ENCODE measurements around the gene MATR3.
A peak's percentile ranks its signal among the peaks of the same experiment; 100 is the strongest.
"Not testable (repeated sequence)": the region's sequence is repeated elsewhere in the genome, so short reads cannot be mapped to it uniquely, and the experiment has no call there.

The MATR3 gene

DNA sequence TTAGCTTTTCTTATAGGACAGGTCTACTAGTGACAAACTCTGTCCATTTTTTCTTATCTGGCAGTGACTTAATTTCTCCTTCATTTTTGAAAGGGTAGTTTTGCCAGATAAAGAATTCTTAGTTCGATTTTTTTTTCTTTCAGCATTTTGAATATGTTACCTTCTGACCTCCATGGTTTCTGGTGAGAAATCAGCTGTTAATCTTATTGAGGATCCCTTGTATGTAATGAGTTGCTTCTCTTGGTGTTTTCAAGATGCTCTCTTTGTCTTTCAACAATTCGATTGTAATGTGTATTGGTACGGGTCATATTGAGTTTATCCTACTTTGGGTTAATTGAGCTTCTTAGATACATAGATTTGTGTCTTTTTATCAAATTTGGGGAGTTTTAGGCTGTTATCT lies 60.6 kb downstream of the MATR3 start:
- H3K36me3 Mint-ChIP-seq (ENCODE audit: insufficient read depth), result peaks cover 31% of the 10 kb centered on the region
- peaks cover 38% of the 10 kb centered on the region for H3K4me1 Mint-ChIP-seq
- H3K4me3 Mint-ChIP-seq, result no peak overlapping the region
- no peaks in the 10 kb centered on the region for H3K27me3 Mint-ChIP-seq
- peaks cover 5% of the 10 kb centered on the region for H3K9me3 Mint-ChIP-seq
- ATAC-seq (replicated peaks; ENCODE audit: extremely low read depth, poor library complexity, severe bottlenecking) (no peak), DNase-seq (ENCODE audit: low spot score in 2 of 2) (no peak)
- peak overlapping the region; percentile 41 for H3K27ac Mint-ChIP-seq (ENCODE audit: low read depth)

DNA sequence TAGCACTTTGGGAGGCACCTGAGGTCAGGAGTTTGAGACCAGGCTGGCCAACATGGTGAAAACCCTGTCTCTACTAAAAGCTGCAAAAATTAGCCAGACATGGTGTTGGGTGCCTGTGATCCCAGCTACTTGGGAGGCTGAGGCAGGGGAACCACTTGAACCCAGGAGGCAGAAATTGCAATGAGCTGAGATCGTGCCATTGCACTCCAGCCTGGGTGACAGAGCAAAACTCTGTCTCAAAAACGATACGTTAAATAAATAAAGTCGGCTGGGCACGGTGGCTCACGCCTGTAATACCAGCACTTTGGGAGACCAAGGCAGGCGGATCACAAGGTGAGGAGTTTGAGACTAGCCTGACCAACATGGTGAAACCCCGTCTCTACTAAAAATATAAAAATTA lies 62.4 kb downstream of the MATR3 start:
- ATAC-seq (replicated peaks; ENCODE audit: extremely low read depth, poor library complexity, severe bottlenecking); H3K27ac Mint-ChIP-seq (ENCODE audit: low read depth); H3K4me3 Mint-ChIP-seq; H3K9me3 Mint-ChIP-seq; H3K27me3 Mint-ChIP-seq; DNase-seq (ENCODE audit: low spot score in 2 of 2): not testable (repeated sequence)
- Mint-ChIP-seq H3K36me3 (ENCODE audit: insufficient read depth) (peaks cover 31% of the 10 kb centered on the region), H3K4me1 (peaks cover 36% of the 10 kb centered on the region)

DNA sequence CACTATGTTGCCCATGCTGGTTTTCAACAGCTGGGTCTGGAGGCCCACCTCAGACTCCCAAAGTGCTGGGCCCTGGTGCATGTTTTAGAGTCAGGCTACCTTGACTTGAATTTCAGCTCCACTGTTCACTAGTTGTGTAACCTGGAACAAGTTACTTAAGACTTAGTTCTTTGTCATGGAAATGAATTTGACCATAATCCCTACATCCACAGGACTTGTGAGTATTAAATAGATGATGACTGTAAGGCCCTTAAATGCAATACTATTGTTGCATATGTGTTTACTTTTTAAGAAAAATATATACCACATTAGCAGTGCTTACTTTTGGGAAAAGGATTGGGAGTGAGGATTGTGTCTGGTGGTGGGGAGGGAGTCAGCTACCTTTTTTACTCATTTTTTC lies 64.5 kb downstream of the MATR3 start:
- DNase-seq (ENCODE audit: low spot score in 2 of 2) (no peak), ATAC-seq (replicated peaks; ENCODE audit: extremely low read depth, poor library complexity, severe bottlenecking) (no peak)
- peaks cover 27% of the 10 kb centered on the region for H3K4me1 Mint-ChIP-seq
- peaks cover 22% of the 10 kb centered on the region for H3K36me3 Mint-ChIP-seq (ENCODE audit: insufficient read depth)
- no peak overlapping the region for H3K4me3 Mint-ChIP-seq
- no peak overlapping the region for H3K27ac Mint-ChIP-seq (ENCODE audit: low read depth)
- peaks cover 5% of the 10 kb centered on the region for H3K9me3 Mint-ChIP-seq
- H3K27me3 Mint-ChIP-seq, result no peaks in the 10 kb centered on the region

- Mint-ChIP-seq H3K4me1 (peaks cover 18% of the 10 kb centered on the region), H3K4me3 (no peak overlapping the region), H3K36me3 (ENCODE audit: insufficient read depth) (peaks cover 32% of the 10 kb centered on the region), H3K27me3 (no peaks in the 10 kb centered on the region), H3K27ac (ENCODE audit: low read depth) (no peak overlapping the region), H3K9me3 (no peaks in the 10 kb centered on the region)
- ATAC-seq (replicated peaks; ENCODE audit: extremely low read depth, poor library complexity, severe bottlenecking) (no peak), DNase-seq (ENCODE audit: low spot score in 2 of 2) (no peak)
Measured at GRCh38 chr5:139360384-139360783, 66.8 kb downstream of the MATR3 start.

- Mint-ChIP-seq H3K4me3 (no peak overlapping the region), H3K27me3 (no peaks in the 10 kb centered on the region), H3K4me1 (peaks cover 18% of the 10 kb centered on the region), H3K36me3 (ENCODE audit: insufficient read depth) (peaks cover 44% of the 10 kb centered on the region), H3K9me3 (no peaks in the 10 kb centered on the region), H3K27ac (ENCODE audit: low read depth) (no peak overlapping the region)
- DNase-seq (ENCODE audit: low spot score in 2 of 2), result no peak
- no peak for ATAC-seq (replicated peaks; ENCODE audit: extremely low read depth, poor library complexity, severe bottlenecking)
Measured at GRCh38 chr5:139361835-139362429, 68.4 kb downstream of the MATR3 start.

GRCh38 chr5:139363937-139364336 lies 70.4 kb downstream of the MATR3 start:
- Mint-ChIP-seq H3K4me3 (no peak overlapping the region), H3K27me3 (no peaks in the 10 kb centered on the region), H3K4me1 (peaks cover 6% of the 10 kb centered on the region), H3K36me3 (ENCODE audit: insufficient read depth) (peaks cover 47% of the 10 kb centered on the region), H3K27ac (ENCODE audit: low read depth) (no peak overlapping the region), H3K9me3 (no peaks in the 10 kb centered on the region)
- ATAC-seq (replicated peaks; ENCODE audit: extremely low read depth, poor library complexity, severe bottlenecking), result no peak
- no peak for DNase-seq (ENCODE audit: low spot score in 2 of 2)

DNA sequence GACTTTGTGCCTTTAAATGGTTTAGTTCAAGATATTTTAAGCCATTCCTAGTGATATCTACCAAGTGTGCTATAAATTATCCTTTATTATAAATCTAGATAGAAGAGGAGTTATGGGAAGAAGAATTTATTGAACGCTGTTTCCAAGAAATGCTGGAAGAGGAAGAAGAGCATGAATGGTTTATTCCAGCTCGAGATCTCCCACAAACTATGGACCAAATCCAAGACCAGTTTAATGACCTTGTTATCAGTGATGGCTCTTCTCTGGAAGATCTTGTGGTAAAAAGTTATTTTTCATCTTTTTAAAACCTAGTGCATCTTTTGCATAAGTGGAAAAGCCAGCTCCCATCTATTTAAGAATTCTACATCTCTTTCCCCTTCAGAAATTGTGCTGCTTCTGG lies 70.9 kb downstream of the MATR3 start:
- no peak for DNase-seq (ENCODE audit: low spot score in 2 of 2)
- ATAC-seq (replicated peaks; ENCODE audit: extremely low read depth, poor library complexity, severe bottlenecking), result no peak
- peaks cover 5% of the 10 kb centered on the region for H3K4me1 Mint-ChIP-seq
- H3K36me3 Mint-ChIP-seq (ENCODE audit: insufficient read depth), result peaks cover 50% of the 10 kb centered on the region
- H3K27ac Mint-ChIP-seq (ENCODE audit: low read depth), result no peak overlapping the region
- no peaks in the 10 kb centered on the region for H3K27me3 Mint-ChIP-seq
- no peaks in the 10 kb centered on the region for H3K9me3 Mint-ChIP-seq
- no peak overlapping the region for H3K4me3 Mint-ChIP-seq

- peaks cover 59% of the 10 kb centered on the region for H3K36me3 Mint-ChIP-seq (ENCODE audit: insufficient read depth)
- no peaks in the 10 kb centered on the region for H3K9me3 Mint-ChIP-seq
- no peak for DNase-seq (ENCODE audit: low spot score in 2 of 2)
- no peak overlapping the region for H3K4me3 Mint-ChIP-seq
- H3K27me3 Mint-ChIP-seq, result no peaks in the 10 kb centered on the region
- ATAC-seq (replicated peaks; ENCODE audit: extremely low read depth, poor library complexity, severe bottlenecking), result no peak
- no peak overlapping the region for H3K27ac Mint-ChIP-seq (ENCODE audit: low read depth)
- H3K4me1 Mint-ChIP-seq, result peaks cover 5% of the 10 kb centered on the region
Measured at GRCh38 chr5:139368613-139369012, 75.1 kb downstream of the MATR3 start.

DNA sequence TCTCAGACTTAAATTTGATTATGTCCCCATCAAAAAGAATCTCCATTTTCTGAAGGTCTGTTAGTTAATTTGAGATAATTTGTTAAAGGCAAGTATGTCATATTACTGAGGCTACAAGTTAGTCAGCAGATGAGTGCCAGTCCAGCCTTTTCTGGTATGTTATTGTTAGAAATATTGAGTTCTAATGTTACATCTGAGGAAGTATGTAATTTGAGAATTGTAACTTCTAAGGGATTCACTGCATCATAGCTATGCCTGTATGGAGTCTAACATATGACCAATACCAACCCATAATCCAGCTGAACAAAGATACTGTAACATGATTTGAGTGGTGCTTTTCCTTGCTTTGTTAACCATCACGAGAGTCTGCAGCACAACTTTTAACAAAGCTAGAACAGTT lies 75.6 kb downstream of the MATR3 start:
- no peak for DNase-seq (ENCODE audit: low spot score in 2 of 2)
- no peak for ATAC-seq (replicated peaks; ENCODE audit: extremely low read depth, poor library complexity, severe bottlenecking)
- no peaks in the 10 kb centered on the region for H3K27me3 Mint-ChIP-seq
- peaks cover 58% of the 10 kb centered on the region for H3K36me3 Mint-ChIP-seq (ENCODE audit: insufficient read depth)
- H3K27ac Mint-ChIP-seq (ENCODE audit: low read depth), result no peak overlapping the region
- peaks cover 5% of the 10 kb centered on the region for H3K4me1 Mint-ChIP-seq
- no peak overlapping the region for H3K4me3 Mint-ChIP-seq
- H3K9me3 Mint-ChIP-seq, result no peaks in the 10 kb centered on the region

GRCh38 chr5:139371482-139372435 lies 78.2 kb downstream of the MATR3 start:
- Mint-ChIP-seq H3K4me3 (no peak overlapping the region), H3K27ac (ENCODE audit: low read depth) (no peak overlapping the region), H3K9me3 (no peaks in the 10 kb centered on the region), H3K36me3 (ENCODE audit: insufficient read depth) (peaks cover 37% of the 10 kb centered on the region), H3K27me3 (no peaks in the 10 kb centered on the region), H3K4me1 (peaks cover 5% of the 10 kb centered on the region)
- DNase-seq (ENCODE audit: low spot score in 2 of 2) (no peak), ATAC-seq (replicated peaks; ENCODE audit: extremely low read depth, poor library complexity, severe bottlenecking) (no peak)

DNA sequence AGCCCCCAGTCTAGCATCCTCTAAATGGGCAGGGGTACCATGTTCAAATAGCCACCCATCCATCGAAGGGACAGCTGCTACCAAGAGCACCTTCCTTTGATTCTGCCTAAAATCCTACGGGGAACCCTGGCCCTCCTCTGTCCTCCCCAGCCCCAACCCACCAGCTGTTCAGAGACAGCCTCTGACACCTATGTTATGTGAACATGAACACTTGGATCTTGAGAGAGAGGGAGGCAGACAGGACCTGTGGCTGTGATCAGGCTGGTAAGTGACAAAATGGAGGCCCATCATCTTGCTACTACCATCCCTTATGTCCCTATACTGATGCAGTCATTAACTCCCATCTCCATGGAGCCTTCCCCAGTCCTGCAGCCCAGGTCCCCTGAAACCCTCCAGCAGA lies 81.4 kb downstream of the MATR3 start:
- DNase-seq (ENCODE audit: low spot score in 2 of 2) (no peak), ATAC-seq (replicated peaks; ENCODE audit: extremely low read depth, poor library complexity, severe bottlenecking) (no peak)
- Mint-ChIP-seq H3K27me3 (no peaks in the 10 kb centered on the region), H3K9me3 (no peaks in the 10 kb centered on the region), H3K36me3 (ENCODE audit: insufficient read depth) (peaks cover 18% of the 10 kb centered on the region), H3K4me1 (no peaks in the 10 kb centered on the region), H3K27ac (ENCODE audit: low read depth) (no peak overlapping the region), H3K4me3 (no peak overlapping the region)

- Mint-ChIP-seq H3K27ac (ENCODE audit: low read depth) (no peak overlapping the region), H3K36me3 (ENCODE audit: insufficient read depth) (peaks cover 15% of the 10 kb centered on the region)
- no peak for DNase-seq (ENCODE audit: low spot score in 2 of 2)
Measured at GRCh38 chr5:139376364-139376763, 82.8 kb downstream of the MATR3 start.

DNA sequence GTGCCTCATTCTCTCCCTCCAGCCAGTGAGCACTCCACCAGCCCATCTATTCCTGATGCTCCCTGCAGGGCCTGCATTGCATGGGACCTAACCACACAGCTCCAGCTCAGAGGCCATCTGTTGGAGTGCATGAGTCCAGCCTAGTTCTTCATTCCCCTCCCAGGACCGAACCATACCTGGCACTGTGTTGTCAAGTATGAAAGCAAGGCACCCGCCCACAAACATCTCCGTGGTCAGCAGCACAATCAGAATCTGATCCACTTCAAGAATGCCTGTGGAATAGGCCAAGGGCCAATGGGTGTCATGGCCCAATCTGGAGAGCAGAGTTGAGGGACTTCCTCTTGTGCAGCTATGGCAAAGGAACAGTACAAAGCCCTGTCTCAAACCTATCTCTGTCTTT lies 83.7 kb downstream of the MATR3 start:
- Mint-ChIP-seq H3K27ac (ENCODE audit: low read depth) (peak overlapping the region; percentile 49), H3K27me3 (no peaks in the 10 kb centered on the region), H3K9me3 (no peaks in the 10 kb centered on the region), H3K36me3 (ENCODE audit: insufficient read depth) (peaks cover 11% of the 10 kb centered on the region), H3K4me3 (no peak overlapping the region), H3K4me1 (no peaks in the 10 kb centered on the region)
- DNase-seq (ENCODE audit: low spot score in 2 of 2), result no peak
- ATAC-seq (replicated peaks; ENCODE audit: extremely low read depth, poor library complexity, severe bottlenecking), result no peak

More at GRCh38 chr5:139376364-139376763, 82.8 kb downstream of the MATR3 start:
- Mint-ChIP-seq H3K4me3 (no peak overlapping the region), H3K27me3 (no peaks in the 10 kb centered on the region), H3K4me1 (no peaks in the 10 kb centered on the region), H3K9me3 (no peaks in the 10 kb centered on the region)
- ATAC-seq (replicated peaks; ENCODE audit: extremely low read depth, poor library complexity, severe bottlenecking), result no peak
